Suprapubic skin (tissue), 4 donors: ENCODE data around the gene SPACA4. TPM values are rescaled to one million over a fixed set of nuclear protein-coding genes. Genes with fewer than 3 reads are reported as not detected.

Experiments
- DNase-seq, 2 donors: peaks; one replicate each; pipeline ENCODE4 v3.0.0-alpha.2; 2019; ENCODE audit warnings: low spot score in 2 of 2
- H3K27ac ChIP-seq: fragments of 200-600 bp; sonication (generic); one replicate; pipeline ENCODE4 v1.5.1; 2019
- H3K27me3 ChIP-seq: fragments of 200-600 bp; sonication (generic); one replicate; pipeline ENCODE4 v1.5.1; 2019
- H3K36me3 ChIP-seq: fragments of 200-600 bp; sonication (generic); one replicate; pipeline ENCODE4 v1.5.1; 2019
- H3K4me1 ChIP-seq: fragments of 200-600 bp; sonication (generic); one replicate; pipeline ENCODE4 v1.5.1; 2019
- H3K4me3 ChIP-seq: fragments of 200-600 bp; sonication (generic); one replicate; pipeline ENCODE4 v1.5.1; 2019; ENCODE audit warnings: mild to moderate bottlenecking
- H3K9me3 ChIP-seq: fragments of 200-600 bp; sonication (generic); one replicate; pipeline ENCODE4 v1.5.1; 2019
- EP300 ChIP-seq: sonication (generic); formaldehyde crosslinking; IDR thresholded peaks from one replicate; pipeline ENCODE4 v1.6.1; 2017; ENCODE audit warnings: antibody characterized with exemption
- POLR2A ChIP-seq, 2 donors: fragments of 450-650 bp; IDR thresholded peaks; one replicate each; pipeline ENCODE4 v1.6.1; 2017; ENCODE audit warnings: antibody characterized with exemption in 2 of 2, mild to moderate bottlenecking in 2 of 2, moderate library complexity in 2 of 2
- POLR2AphosphoS5 ChIP-seq, 3 donors: sonication (generic); formaldehyde crosslinking; IDR thresholded peaks; one replicate each; pipeline ENCODE4 v1.6.1; 2017; ENCODE audit warnings: antibody characterized with exemption in 3 of 3
- WGBS: methylation state at CpG from one replicate; pipeline ENCODE4 v1.1.5; 2018; 5-methylcytosine and 5-hydroxymethylcytosine counted together
- total RNA-seq, 4 donors: library from RNA; depleted of rRNA; stranded (reverse); fragments of >200 nt; gene quantifications; one replicate each; pipeline ENCODE4 v1.1.0, GENCODE V29; 2016
- TF ChIP-seq, protein P1 (sequence below), 2 donors: fragments of 200-600 bp in 1 of 2; fragments of 450-650 bp in 1 of 2; sonication (generic) in 1 of 2; IDR thresholded peaks; one replicate each; pipeline ENCODE4 v1.5.1; 2016 to 2019; ENCODE audit warnings: antibody characterized with exemption in 2 of 2, mild to moderate bottlenecking in 1 of 2, moderate library complexity in 1 of 2

SPACA4 gene
- total RNA-seq, 4 donors from 2014 or later: 2.1 to 3.6 (median 2.8) TPM

DNA sequence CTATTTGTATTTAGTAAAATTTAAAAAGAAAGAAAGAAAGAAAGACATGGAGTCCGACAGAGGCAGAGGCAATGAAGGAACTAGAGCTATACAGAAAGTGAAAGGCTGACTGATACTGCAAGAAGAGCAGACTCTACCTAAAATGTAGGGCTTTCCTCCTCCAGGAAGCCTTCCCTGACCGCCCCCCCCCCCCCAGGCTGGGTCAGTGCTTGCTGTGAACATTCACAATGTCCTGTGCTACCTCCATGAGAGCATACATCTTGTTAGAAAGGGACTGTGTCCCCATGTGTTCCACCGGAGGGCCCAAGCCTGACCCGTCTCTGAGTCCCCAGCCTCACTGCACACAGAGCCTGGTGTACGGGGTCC, 45.1 kb downstream of the SPACA4 start:
- TF ChIP-seq EP300 (no peak), POLR2AphosphoS5 (IDR thresholded peaks at IDR 0.05) (no peak), POLR2A (IDR thresholded peaks at IDR 0.05) (no peak)
- TF ChIP-seq, protein P1, sequence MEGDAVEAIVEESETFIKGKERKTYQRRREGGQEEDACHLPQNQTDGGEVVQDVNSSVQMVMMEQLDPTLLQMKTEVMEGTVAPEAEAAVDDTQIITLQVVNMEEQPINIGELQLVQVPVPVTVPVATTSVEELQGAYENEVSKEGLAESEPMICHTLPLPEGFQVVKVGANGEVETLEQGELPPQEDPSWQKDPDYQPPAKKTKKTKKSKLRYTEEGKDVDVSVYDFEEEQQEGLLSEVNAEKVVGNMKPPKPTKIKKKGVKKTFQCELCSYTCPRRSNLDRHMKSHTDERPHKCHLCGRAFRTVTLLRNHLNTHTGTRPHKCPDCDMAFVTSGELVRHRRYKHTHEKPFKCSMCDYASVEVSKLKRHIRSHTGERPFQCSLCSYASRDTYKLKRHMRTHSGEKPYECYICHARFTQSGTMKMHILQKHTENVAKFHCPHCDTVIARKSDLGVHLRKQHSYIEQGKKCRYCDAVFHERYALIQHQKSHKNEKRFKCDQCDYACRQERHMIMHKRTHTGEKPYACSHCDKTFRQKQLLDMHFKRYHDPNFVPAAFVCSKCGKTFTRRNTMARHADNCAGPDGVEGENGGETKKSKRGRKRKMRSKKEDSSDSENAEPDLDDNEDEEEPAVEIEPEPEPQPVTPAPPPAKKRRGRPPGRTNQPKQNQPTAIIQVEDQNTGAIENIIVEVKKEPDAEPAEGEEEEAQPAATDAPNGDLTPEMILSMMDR (IDR thresholded peaks at IDR 0.05): no peak
- WGBS: 87% methylated on average over 5 of the region's 5 CpGs
- no peaks in the 10 kb centered on the region for H3K27me3 ChIP-seq
- H3K4me1 ChIP-seq: peaks cover 10% of the 10 kb centered on the region
- no peaks in the 10 kb centered on the region for H3K9me3 ChIP-seq
- no peak overlapping the region for H3K27ac ChIP-seq
- no peaks in the 10 kb centered on the region for H3K36me3 ChIP-seq
- DNase-seq: no peak
- no peak overlapping the region for H3K4me3 ChIP-seq

DNA sequence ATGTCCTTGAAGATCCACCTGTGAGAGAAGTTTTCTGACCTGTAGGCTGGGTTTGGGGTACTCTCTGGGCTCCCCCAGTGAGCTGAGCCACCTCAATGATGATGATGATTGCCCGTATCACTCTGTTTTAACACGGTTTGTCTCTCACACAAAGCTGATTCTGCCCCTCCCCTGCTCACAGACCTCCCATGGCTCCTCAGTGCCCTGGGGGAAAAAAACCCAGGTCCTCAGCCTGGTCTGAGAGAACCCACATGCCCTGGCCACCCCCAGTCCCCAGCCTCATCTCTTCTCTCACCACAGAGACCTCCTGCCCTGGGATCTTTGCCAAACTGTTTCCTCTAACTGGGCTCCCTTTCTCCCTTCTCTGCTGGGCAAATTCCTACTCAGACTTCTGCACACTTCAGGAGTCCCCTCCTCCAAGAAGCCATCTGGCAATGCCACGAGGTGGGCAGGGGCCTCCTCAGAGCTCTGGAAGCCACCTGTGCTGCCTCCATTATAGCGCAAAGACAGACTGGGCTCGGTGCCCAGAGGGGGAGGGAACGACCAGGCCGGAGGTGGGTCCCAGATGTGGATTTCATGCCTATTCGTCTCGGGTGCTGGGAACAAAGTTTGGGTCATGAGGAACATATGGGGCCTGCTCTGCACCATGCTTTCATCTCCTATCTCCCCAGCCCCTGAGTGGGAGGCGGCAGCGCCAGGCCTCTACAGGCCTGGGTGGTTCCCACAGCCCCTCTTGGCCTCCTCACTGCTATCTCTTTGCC, 47.9 kb downstream of the SPACA4 start:
- H3K4me3 ChIP-seq: no peak overlapping the region
- 44% methylated on average over 11 of the region's 11 CpGs for WGBS
- no peaks in the 10 kb centered on the region for H3K27me3 ChIP-seq
- H3K27ac ChIP-seq: no peak overlapping the region
- H3K36me3 ChIP-seq: no peaks in the 10 kb centered on the region
- no peak for DNase-seq
- H3K4me1 ChIP-seq: peaks cover 3% of the 10 kb centered on the region
- TF ChIP-seq EP300: no peak
- TF ChIP-seq, protein P1 (IDR thresholded peaks at IDR 0.05): no peak
- H3K9me3 ChIP-seq: no peaks in the 10 kb centered on the region

DNA sequence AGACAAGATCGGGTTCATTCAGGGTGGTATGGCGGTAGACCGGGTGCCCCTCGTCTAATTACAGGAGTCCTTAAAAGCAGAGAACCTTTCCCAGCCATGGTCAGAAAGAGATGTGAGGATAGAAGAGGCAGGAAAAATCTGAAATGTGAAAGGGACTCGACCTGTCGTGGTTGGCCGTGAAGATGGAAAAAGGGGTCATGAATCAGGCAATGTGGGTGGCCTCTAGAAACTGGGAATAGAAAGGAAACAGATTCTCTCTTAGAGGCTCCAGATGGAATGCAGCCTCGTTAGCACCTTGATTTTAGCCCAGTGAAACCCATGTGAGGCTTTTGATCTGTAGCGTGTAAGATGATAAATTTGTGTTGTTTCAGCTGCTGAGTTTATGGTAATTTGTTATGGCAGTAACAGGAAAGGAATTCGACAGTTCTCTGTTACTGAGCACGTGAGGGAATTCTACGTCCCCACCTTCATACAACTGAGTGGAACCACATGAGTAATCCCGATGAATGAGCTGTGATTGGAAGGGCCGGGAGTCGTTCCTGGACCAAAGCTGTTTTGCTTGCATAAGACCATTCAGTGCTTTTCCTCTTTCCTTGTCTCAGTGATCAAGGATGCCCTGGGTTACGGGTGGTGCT, 50.4 kb downstream of the SPACA4 start:
- no peak overlapping the region for H3K27ac ChIP-seq
- no peak for DNase-seq
- WGBS: 43% methylated on average over 16 of the region's 16 CpGs

More for the DNA sequence above, 50.4 kb downstream of the SPACA4 start:
- TF ChIP-seq EP300: no peak
- no peak for TF ChIP-seq POLR2AphosphoS5 (IDR thresholded peaks at IDR 0.05)
- no peak for TF ChIP-seq POLR2A (IDR thresholded peaks at IDR 0.05)
- Histone ChIP-seq H3K4me1 (peaks cover 9% of the 10 kb centered on the region), H3K9me3 (no peaks in the 10 kb centered on the region), H3K4me3 (no peak overlapping the region), H3K27me3 (no peaks in the 10 kb centered on the region), H3K36me3 (no peaks in the 10 kb centered on the region)

Other genes starting within 250 kb of the SPACA4 start
- 10 to 100 TPM in 2 of 4 donors, 1 to 10 TPM in 2; 7.8 to 14.7 (median 9.3) TPM for gene TMEM143, start 242.8 kb upstream of the SPACA4 start, total RNA-seq
- not detected for gene SYNGR4, start 242.4 kb upstream of the SPACA4 start, total RNA-seq
- 10 to 100 TPM; 77.3 to 94.1 (median 87.7) TPM for gene KDELR1, start 215.2 kb upstream of the SPACA4 start, total RNA-seq
- gene GRIN2D, start 213.1 kb upstream of the SPACA4 start, total RNA-seq: 1 to 10 TPM in 2 of 4 donors, under 1 TPM in 2; 0.38 to 1.4 (median 0.94) TPM
- gene GRWD1, start 160.8 kb upstream of the SPACA4 start, total RNA-seq: 10 to 100 TPM; 24.5 to 53.4 (median 40.1) TPM
- 1 to 10 TPM; 4.2 to 4.7 (median 4.6) TPM for gene KCNJ14, start 151.2 kb upstream of the SPACA4 start, total RNA-seq
- 10 to 100 TPM; 54.9 to 86.5 (median 63.2) TPM for gene CYTH2, start 137.4 kb upstream of the SPACA4 start, total RNA-seq
- gene LMTK3, start 94.9 kb upstream of the SPACA4 start, total RNA-seq: 1 to 10 TPM; 1.3 to 3.5 (median 1.6) TPM
- 100 to 1,000 TPM in 2 of 4 donors, 10 to 100 TPM in 2; 26.0 to 162 (median 122) TPM for gene SULT2B1, start 54.6 kb upstream of the SPACA4 start, total RNA-seq
- 1 to 10 TPM in 2 of 4 donors, under 1 TPM in 2; 0.87 to 5.1 (median 1.1) TPM for gene FAM83E, start 8.3 kb downstream of the SPACA4 start, total RNA-seq
- 1,000 to 10,000 TPM; 2,067 to 3,423 (median 3,271) TPM for gene RPL18, start 12.4 kb downstream of the SPACA4 start, total RNA-seq
- gene SPHK2, start 12.8 kb downstream of the SPACA4 start, total RNA-seq: 1 to 10 TPM; 3.9 to 9.9 (median 5.6) TPM
- 10 to 100 TPM; 11.2 to 22.3 (median 17.8) TPM for gene DBP, start 30.6 kb downstream of the SPACA4 start, total RNA-seq
- gene CA11, start 39.4 kb downstream of the SPACA4 start, total RNA-seq: 10 to 100 TPM in 2 of 4 donors, 1 to 10 TPM in 2; 8.8 to 11.0 (median 9.7) TPM
- 1 to 10 TPM in 2 of 4 donors, under 1 TPM in 2; 0.64 to 2.2 (median 1.3) TPM for gene NTN5, start 66.3 kb downstream of the SPACA4 start, total RNA-seq
- gene FUT2, start 89.2 kb downstream of the SPACA4 start, total RNA-seq: 10 to 100 TPM in 1 of 4 donors, 1 to 10 TPM in 3; 2.1 to 17.4 (median 4.9) TPM
- 1 to 10 TPM in 3 of 4 donors, under 1 TPM in 1; 0.57 to 1.6 (median 1.5) TPM for gene MAMSTR, start 113.0 kb downstream of the SPACA4 start, total RNA-seq
- gene RASIP1, start 133.9 kb downstream of the SPACA4 start, total RNA-seq: 10 to 100 TPM in 1 of 4 donors, 1 to 10 TPM in 3; 5.1 to 16.1 (median 6.5) TPM
- under 1 TPM in 2 of 4 donors, not detected in 2; 0.40 to 0.45 TPM for gene IZUMO1, start 140.2 kb downstream of the SPACA4 start, total RNA-seq
- gene FUT1, start 145.9 kb downstream of the SPACA4 start, total RNA-seq: 1 to 10 TPM; 1.2 to 3.9 (median 2.6) TPM
- gene FGF21, start 148.8 kb downstream of the SPACA4 start, total RNA-seq: not detected
- 10 to 100 TPM; 33.5 to 50.6 (median 38.1) TPM for gene BCAT2, start 204.3 kb downstream of the SPACA4 start, total RNA-seq
- 1 to 10 TPM; 2.5 to 3.4 (median 3.1) TPM for gene HSD17B14, start 229.7 kb downstream of the SPACA4 start, total RNA-seq